HG02885 (cell line): Measurements from ENCODE around the gene GIGYF1.

Experiments used
- ATAC-seq: cut with Tn5 transposase; IDR thresholded peaks from one replicate; pipeline ENCODE4 v1.9.1; 2021; ENCODE audit warnings: mild to moderate bottlenecking; ENCODE audit not compliant: unreplicated experiment, poor library complexity

The GIGYF1 gene

GRCh38 chr7:100641463-100641859 is 52.6 kb downstream of the GIGYF1 start, which contains the start of gene TFR2:
Gene TFR2 (minus strand): TSS chr7:100641552. CDS start chr7:100641509, 43 bp downstream.
- no peak for ATAC-seq

GRCh38 chr7:100640517-100641440 is 53.3 kb downstream of the GIGYF1 start:
- no peak for ATAC-seq

- no peak for ATAC-seq
Observed at GRCh38 chr7:100639995-100640516, 54.0 kb downstream of the GIGYF1 start.

- peak; percentile 71 for ATAC-seq
Observed at GRCh38 chr7:100632951-100633717, 60.9 kb downstream of the GIGYF1 start.

GRCh38 chr7:100630066-100630465 is 64.0 kb downstream of the GIGYF1 start:
- no peak for ATAC-seq
